HG03159 (cell line): ENCODE data around the gene PLCXD3.
"Not testable (repeated sequence)": the region's sequence is repeated elsewhere in the genome, so short reads cannot be mapped to it uniquely, and the experiment has no call there.

Experiments used
- ATAC-seq: cut with Tn5 transposase; IDR thresholded peaks from one replicate; pipeline ENCODE4 v1.9.1; 2021; ENCODE audit warnings: mild to moderate bottlenecking, moderate library complexity; ENCODE audit not compliant: unreplicated experiment

PLCXD3 gene

GRCh38 chr5:41363343-41363986 is 146.9 kb downstream of the PLCXD3 start:
- no peak for ATAC-seq

- ATAC-seq = no peak
Measured at GRCh38 chr5:41356786-41357185, 153.6 kb downstream of the PLCXD3 start.

GRCh38 chr5:41349846-41350245 is 160.6 kb downstream of the PLCXD3 start:
- no peak for ATAC-seq

- no peak for ATAC-seq
Measured at GRCh38 chr5:41347569-41347968, 162.8 kb downstream of the PLCXD3 start.

GRCh38 chr5:41346609-41347008 is 163.8 kb downstream of the PLCXD3 start:
- no peak for ATAC-seq

- ATAC-seq = no peak
Measured at GRCh38 chr5:41345295-41345694, 165.1 kb downstream of the PLCXD3 start.

- ATAC-seq = no peak
Measured at GRCh38 chr5:41339339-41339738, 171.1 kb downstream of the PLCXD3 start.

- no peak for ATAC-seq
Measured at GRCh38 chr5:41338136-41338675, 172.2 kb downstream of the PLCXD3 start.

GRCh38 chr5:41337724-41338123 is 172.7 kb downstream of the PLCXD3 start:
- no peak for ATAC-seq

- no peak for ATAC-seq
Measured at GRCh38 chr5:41337216-41337615, 173.2 kb downstream of the PLCXD3 start.

- ATAC-seq = no peak
Measured at GRCh38 chr5:41336471-41336870, 173.9 kb downstream of the PLCXD3 start.

- no peak for ATAC-seq
Measured at GRCh38 chr5:41335596-41336181, 174.7 kb downstream of the PLCXD3 start.

- peak; percentile 87 for ATAC-seq
Measured at GRCh38 chr5:41334758-41335157, 175.6 kb downstream of the PLCXD3 start.

- peak; percentile 32 for ATAC-seq
Measured at GRCh38 chr5:41334221-41334620, 176.2 kb downstream of the PLCXD3 start.

- ATAC-seq = no peak
Measured at GRCh38 chr5:41325074-41325473, 185.3 kb downstream of the PLCXD3 start.

GRCh38 chr5:41322826-41323225 is 187.6 kb downstream of the PLCXD3 start:
- not testable (repeated sequence) for ATAC-seq

- ATAC-seq = no peak
Measured at GRCh38 chr5:41312478-41313060, 197.8 kb downstream of the PLCXD3 start.

- no peak for ATAC-seq
Measured at GRCh38 chr5:41312066-41312465, 198.3 kb downstream of the PLCXD3 start.

- ATAC-seq = no peak
Measured at GRCh38 chr5:41309275-41309674, 201.1 kb downstream of the PLCXD3 start.

- no peak for ATAC-seq
Measured at GRCh38 chr5:41306005-41306404, 204.4 kb downstream of the PLCXD3 start.

- no peak for ATAC-seq
Measured at GRCh38 chr5:41305056-41305455, 205.3 kb downstream of the PLCXD3 start.

GRCh38 chr5:41296066-41296465 is 214.3 kb downstream of the PLCXD3 start:
- ATAC-seq = no peak
